GM21528 (cell line): ENCODE data around the gene RBMS2.

Source experiments
- ATAC-seq: cut with Tn5 transposase; IDR thresholded peaks from one replicate; pipeline ENCODE4 v1.9.1; 2021; ENCODE audit warnings: mild to moderate bottlenecking, moderate library complexity; ENCODE audit not compliant: unreplicated experiment, low FRiP score

RBMS2 gene

DNA sequence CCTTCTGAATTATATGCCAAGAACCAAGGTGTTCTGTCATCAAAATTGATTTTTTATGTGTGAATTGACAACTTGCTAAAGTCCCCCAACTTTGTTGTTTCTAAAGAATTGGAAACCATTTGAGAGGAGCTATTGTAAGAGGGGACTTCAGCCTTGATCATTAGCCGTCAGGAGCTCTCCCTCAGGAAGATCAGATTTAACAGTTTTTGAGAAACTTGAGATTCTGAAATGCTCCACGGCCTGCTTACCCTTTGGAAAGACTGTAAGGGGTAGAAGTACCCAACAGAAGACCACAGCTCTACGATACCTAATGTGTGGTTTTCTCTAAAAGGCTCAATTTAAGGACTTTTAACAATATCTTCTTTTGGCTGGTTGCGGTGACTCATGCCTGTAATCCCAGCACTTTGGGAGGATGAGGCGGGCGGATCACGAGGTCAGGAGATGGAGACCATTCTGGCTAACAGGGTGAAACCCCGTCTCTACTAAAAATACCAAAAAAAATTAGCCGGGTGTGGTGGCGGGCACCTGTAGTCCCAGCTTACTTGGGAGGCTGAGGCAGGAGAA is 57.4 kb downstream of the RBMS2 start:
- ATAC-seq, result no peak

GRCh38 chr12:56581418-56582145 is 60.0 kb downstream of the RBMS2 start:
- ATAC-seq, result no peak

DNA sequence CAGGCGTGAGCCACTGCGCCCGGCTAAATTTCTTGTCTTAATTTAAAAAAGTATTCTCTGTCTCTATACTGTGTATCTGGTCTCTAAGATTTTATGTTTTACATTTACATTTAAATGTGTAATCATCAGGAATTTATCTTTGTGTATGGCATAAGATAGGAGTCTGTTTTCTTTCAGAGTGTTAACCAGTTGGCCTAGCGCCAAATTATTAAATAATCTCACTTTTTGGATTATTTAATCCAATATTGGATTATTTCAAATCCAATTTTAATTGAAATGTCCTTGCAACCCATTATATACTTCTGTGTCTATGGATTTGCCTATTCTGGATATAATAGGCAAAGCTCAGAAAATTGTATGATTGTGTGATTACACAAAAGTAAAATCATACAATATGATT is 63.5 kb downstream of the RBMS2 start:
- ATAC-seq, result no peak

- ATAC-seq, result no peak
These were observed 68.2 kb downstream of the RBMS2 start for GRCh38 chr12:56589783-56590182.

DNA sequence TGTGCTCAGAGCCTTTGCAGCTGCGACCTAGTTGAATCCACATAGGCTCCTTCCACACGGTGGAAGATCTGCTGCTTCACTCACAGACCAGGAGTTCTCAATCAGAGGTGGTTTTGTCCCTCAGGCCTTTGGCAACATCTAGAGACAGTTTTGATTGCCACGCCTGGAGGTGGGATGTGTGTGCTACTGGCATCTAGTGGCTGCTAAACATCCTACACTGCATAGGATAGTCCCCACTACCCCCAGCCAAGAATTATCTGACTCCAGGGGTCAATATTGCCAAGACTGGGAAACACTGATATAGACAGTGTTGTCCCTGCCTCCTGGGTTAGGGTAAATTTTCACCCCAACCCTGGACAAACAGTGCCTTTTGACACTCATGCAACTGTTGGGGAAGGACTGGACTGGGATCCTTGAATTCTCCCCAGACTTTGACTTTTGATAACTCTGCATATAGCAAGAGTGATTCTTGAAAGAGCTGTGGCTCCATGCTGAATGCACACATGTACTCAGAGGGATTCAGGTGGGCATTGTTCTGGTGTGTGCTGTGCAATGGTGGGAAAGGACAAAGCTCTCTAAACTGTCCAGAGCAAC is 68.7 kb downstream of the RBMS2 start:
- no peak for ATAC-seq

DNA sequence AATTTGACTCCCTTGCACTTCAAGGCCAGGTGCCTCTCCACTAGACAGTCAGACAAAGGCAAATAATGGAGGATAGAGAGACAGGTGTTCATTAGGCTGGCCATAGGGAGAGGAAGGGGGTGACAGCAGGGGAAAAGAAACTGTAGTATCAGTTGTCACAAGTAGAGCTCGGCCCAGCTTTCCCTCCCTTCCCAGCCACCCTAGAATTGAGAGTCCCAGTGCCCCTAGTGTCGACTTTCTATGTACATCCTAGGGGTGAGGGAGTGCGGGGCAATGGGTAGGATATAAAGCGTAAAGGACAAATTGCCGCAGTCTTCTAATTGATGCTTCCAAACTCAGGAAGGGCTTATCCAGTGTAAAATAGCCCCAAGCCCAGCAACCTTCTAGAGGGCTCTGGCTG is 69.5 kb downstream of the RBMS2 start:
- no peak for ATAC-seq

- no peak for ATAC-seq
These were observed 70.3 kb downstream of the RBMS2 start for GRCh38 chr12:56591961-56592360.

DNA sequence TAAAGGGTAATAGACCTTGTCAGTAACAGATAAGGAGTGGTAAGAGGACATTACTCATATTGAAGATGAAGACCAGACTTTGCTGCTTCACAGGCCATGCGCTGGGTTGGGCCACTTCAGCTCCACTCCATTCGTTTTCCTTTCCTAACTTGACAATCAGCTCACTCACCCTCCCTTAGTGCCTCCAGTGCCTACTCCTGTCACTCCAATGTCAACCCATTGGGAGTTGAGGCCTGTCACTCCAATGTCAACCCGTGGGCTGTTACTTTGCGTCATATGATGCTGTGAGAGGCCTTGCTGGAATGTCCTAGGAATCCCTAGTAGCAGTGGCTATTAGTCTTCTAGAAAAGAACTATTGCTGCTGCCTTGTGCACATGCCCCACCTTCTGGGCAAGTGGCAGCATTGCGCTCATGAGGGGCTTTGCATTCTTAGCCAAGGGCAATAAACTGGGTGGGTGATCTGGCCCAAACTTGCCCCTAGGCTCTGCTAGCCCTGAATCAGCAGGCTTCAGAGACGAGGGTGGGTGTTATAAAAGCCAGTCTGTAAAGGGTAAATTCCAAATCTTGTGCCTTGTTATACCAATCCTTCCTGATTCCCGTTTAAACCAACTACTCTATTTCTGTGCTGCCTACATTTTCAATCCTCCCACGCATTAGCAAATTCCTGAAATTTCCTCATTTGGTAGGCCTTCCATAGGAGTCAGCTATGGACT is 72.4 kb downstream of the RBMS2 start:
- ATAC-seq, result no peak

DNA sequence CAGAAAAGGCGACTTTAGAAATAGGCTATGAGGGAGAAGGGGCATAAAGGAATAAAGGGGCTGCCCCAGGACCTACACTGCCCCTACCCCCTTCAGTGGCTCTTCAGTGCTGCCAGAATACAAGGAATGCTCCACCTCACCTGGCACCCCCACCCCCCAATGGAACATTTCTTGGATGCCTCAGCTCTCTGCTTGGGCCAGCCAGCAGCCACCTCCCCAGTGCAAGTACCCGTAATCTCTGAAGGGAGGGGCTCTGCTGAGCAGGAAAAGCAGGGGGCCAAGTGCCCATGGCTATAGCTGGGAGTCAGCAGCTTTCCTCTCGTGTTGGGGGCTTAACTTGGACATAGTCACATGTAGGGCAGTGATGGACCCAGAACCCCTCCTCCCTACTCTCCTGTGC is 75.2 kb downstream of the RBMS2 start:
- no peak for ATAC-seq

DNA sequence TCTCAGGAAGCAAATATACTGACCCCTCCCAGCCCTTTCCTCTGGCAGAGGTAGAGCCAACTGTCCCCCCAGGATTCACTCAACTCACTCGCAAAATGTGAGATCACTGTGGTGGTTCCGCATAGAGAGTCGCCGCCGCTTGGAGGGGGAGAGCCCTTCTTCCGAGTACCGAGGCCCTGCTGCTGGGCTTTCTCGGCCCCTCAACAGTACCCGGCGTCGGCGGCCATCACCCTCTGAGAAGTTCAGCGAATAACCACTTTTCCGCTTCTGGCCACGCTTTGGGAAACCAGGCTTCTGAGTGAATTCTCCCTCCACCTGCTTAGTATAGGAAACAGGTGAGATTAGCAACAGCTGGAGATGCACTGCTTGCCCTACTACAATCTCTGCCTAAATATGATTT is 77.4 kb downstream of the RBMS2 start:
- no peak for ATAC-seq

- ATAC-seq, result no peak
These were observed 78.2 kb downstream of the RBMS2 start for GRCh38 chr12:56599797-56600196.

DNA sequence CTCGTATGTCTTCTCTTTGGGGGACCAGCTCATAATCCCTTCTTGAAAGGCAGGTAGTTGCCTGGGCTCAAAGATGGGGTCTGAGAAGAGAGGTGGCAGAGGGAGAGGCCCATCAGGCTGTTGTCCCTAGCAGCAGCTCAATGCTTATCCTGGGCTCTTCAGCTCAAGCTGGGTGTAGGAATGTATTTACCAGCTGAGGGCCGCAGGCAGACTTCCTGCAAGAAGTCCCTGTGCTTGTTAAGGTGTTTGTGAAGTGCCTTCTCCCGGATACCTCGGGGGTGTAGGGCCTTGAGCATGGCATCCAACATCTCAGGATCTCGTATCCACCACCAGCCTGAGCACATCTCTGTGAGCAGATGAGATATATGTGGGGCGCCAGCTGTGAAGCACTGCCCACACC is 79.1 kb downstream of the RBMS2 start:
- ATAC-seq, result no peak

DNA sequence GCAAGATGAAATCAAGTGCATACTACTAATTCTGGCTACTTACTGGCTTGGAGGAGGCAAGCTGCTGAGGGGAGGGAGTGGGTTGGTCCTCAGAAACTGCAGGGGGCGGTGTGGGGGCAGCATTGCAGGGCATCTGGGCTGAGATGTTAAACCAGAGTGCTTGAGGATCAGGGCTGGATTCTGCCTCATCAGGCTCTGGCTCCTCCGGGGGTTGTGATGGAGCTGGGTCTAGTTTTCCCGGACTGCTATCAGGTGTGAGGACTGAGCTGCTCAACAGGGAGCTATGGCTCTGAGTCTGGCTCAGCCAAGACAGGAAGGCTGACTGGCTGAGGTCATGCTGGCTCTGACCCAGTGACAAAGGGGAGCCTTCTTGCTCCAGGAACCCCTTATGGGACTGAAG is 79.9 kb downstream of the RBMS2 start:
- ATAC-seq, result no peak

DNA sequence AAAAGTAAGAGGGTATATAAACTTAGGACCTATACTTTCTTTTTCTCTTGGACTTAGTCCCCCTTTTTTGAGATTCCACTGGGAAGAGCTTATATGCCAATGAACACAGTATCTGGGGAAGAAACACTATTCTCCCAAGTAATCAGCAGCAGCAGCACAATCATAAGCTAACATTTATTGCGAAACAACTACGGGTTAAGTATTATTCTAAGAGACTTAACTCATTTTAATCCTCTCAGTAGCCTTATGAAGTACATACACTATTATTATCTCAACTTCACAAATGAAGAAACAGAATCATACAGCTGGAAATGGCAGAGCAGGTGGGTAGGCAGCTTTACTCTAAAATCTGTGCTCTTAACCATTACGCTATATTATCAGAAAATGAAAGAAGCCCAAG is 80.6 kb downstream of the RBMS2 start:
- no peak for ATAC-seq

- ATAC-seq, result no peak
These were observed 82.7 kb downstream of the RBMS2 start for GRCh38 chr12:56604355-56604754.

- no peak for ATAC-seq
These were observed 93.0 kb downstream of the RBMS2 start for GRCh38 chr12:56614627-56615026.

GRCh38 chr12:56616244-56616643 is 94.6 kb downstream of the RBMS2 start:
- no peak for ATAC-seq

DNA sequence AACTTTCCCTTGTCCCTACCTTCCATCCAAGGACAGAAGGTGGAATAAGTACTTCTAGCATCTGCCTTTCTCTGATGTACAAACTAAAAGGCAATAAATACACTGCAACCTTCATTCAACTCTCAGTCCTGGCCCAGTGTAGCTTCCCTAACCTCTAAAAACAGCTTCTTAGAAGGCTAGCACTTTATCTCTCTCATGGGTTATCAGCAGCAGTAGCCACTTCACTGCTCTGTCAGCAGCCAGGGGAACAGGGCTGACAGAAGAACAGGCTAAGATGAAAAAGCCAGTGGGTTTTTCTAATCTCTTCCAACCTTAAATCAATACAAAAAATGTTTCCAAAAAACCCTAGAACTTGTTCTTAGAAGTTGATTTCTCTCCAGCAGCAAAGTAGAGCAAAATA is 95.3 kb downstream of the RBMS2 start:
- no peak for ATAC-seq

DNA sequence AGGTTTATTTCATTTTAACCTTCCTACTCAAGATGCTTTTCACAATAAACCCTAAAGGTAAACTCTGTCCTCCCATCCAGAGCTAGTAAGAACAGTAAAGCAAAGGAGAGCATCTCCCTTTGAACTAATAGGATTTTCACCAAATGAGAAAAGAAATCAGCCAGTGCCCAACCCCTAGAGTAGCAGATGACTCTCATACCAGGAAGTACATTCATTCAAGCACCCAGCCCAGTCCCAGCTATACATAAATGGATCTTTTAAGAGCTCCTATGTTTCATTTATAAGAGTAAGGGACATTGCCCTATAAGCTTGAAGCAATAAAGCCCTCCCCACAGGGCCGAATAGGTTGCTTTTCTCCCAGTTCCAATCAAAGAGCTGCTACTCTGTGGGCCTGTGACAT is 100.9 kb downstream of the RBMS2 start:
- no peak for ATAC-seq

GRCh38 chr12:56626701-56627100 is 105.1 kb downstream of the RBMS2 start:
- no peak for ATAC-seq

DNA sequence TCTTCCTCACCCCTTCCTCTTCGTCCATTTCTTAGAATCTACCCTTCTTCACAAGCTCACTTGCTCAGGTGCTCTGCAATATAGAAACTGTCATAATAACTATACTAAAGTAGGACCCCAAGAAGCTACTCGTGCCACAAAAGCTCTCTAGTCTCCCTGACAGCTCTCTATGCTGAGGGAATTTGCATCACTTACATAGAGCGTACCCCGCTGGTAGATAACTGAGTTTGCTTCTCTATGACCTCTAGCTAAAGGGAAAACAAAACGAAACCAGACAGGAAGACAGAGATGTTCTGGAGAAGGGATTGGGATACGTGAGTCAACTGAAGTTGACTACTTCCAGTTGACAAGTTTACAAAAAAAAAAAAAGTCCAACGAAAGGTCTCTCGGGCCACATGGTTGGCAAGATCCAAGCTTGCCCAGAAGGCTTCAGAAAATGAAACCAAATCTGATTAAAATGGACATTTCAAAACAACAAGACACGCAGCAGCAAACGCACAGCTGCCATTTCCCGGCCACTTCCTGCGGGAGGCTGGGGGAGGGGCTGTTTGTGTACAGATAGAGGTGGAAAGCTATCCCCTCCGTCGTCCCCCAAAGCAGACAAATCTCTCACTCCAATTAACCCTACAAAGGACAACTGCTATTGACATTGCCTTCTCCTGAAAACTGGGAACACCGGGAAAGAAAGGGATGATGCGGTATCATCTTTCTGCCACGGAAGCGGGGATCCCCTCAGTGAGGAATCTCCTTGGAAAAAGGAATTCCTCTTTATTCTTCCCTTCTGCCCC is 107.2 kb downstream of the RBMS2 start:
- ATAC-seq, result no peak
